ENCODE data around the gene ZEB2.

Gene ZEB2

GRCh38 chr2:144437636-144438035 lies 82.3 kb downstream of the ZEB2 start:
- TF ChIP-seq CTCF (conservative IDR thresholded peaks at IDR 0.05; ENCODE audit: control insufficient read depth, insufficient read depth, low read depth, low read length) = no peak
- no peak overlapping the region for H3K4me3 ChIP-seq (ENCODE audit: control insufficient read depth, low read depth, low read length)
- DNase-seq (ENCODE audit: low read depth) = no peak

GRCh38 chr2:144434425-144435222 lies 85.3 kb downstream of the ZEB2 start:
- no peak for DNase-seq (ENCODE audit: low read depth)
- H3K4me3 ChIP-seq (ENCODE audit: control insufficient read depth, low read depth, low read length) = no peak overlapping the region
- TF ChIP-seq CTCF (conservative IDR thresholded peaks at IDR 0.05; ENCODE audit: control insufficient read depth, insufficient read depth, low read depth, low read length) = no peak

GRCh38 chr2:144432921-144433320 lies 87.0 kb downstream of the ZEB2 start:
- no peak for TF ChIP-seq CTCF (conservative IDR thresholded peaks at IDR 0.05; ENCODE audit: control insufficient read depth, insufficient read depth, low read depth, low read length)
- DNase-seq (ENCODE audit: low read depth) = no peak
- H3K4me3 ChIP-seq (ENCODE audit: control insufficient read depth, low read depth, low read length) = no peak overlapping the region

- H3K4me3 ChIP-seq (ENCODE audit: control insufficient read depth, low read depth, low read length) = no peak overlapping the region
- DNase-seq (ENCODE audit: low read depth) = no peak
Observed at GRCh38 chr2:144431998-144432397, 87.9 kb downstream of the ZEB2 start.

GRCh38 chr2:144431392-144431783 lies 88.5 kb downstream of the ZEB2 start:
- TF ChIP-seq CTCF (conservative IDR thresholded peaks at IDR 0.05; ENCODE audit: control insufficient read depth, insufficient read depth, low read depth, low read length) = no peak
- no peak overlapping the region for H3K4me3 ChIP-seq (ENCODE audit: control insufficient read depth, low read depth, low read length)
- DNase-seq (ENCODE audit: low read depth) = no peak

More at GRCh38 chr2:144431998-144432397, 87.9 kb downstream of the ZEB2 start:
- TF ChIP-seq CTCF (conservative IDR thresholded peaks at IDR 0.05; ENCODE audit: control insufficient read depth, insufficient read depth, low read depth, low read length) = no peak

- DNase-seq (ENCODE audit: low read depth) = peak; percentile 69
- H3K4me3 ChIP-seq (ENCODE audit: control insufficient read depth, low read depth, low read length) = no peak overlapping the region
- TF ChIP-seq CTCF (conservative IDR thresholded peaks at IDR 0.05; ENCODE audit: control insufficient read depth, insufficient read depth, low read depth, low read length) = no peak
Observed at GRCh38 chr2:144430722-144431391, 89.1 kb downstream of the ZEB2 start.

Data from fibroblast of mammary gland (primary cell).